GM12878 (cell line): ENCODE data around the gene ARL2. TPM values are rescaled to one million over a fixed set of nuclear protein-coding genes. Genes with fewer than 3 reads are reported as not detected.

Experiments used
- BCL11A ChIP-seq: IDR thresholded peaks from 2 replicates; pipeline ENCODE4 v1.6.1; 2011; ENCODE audit warnings: low read depth, low read length
- CREM ChIP-seq: IDR thresholded peaks from 2 replicates; pipeline ENCODE4 v1.6.1; 2014; ENCODE audit warnings: antibody characterized with exemption, low read depth
- EP300 ChIP-seq, 2 experiments: fragments of 150-350 bp in 1 of 2; IDR thresholded peaks; 2 replicates each; pipeline ENCODE4 v1.6.1; 2011 to 2012; ENCODE audit warnings: low read depth in 2 of 2, low read length in 2 of 2, borderline replicate concordance in 1 of 2, improper control_type of control experiment in 1 of 2, inconsistent platforms in 1 of 2; ENCODE audit not compliant: control insufficient read depth in 1 of 2
- EZH2 ChIP-seq: IDR thresholded peaks from 2 replicates; pipeline ENCODE4 v1.6.1; 2012; ENCODE audit warnings: low read depth, mild to moderate bottlenecking, control low read depth, inconsistent platforms, low read length, borderline replicate concordance; ENCODE audit not compliant: control insufficient read depth
- KAT2A ChIP-seq: conservative IDR thresholded peaks from 2 replicates; pipeline ENCODE4 v1.6.1; 2011; ENCODE audit warnings: low read depth, low read length; ENCODE audit not compliant: control insufficient read depth
- MXI1 ChIP-seq: fragments of 150-350 bp; IDR thresholded peaks from 2 replicates; pipeline ENCODE4 v1.6.1; 2011; ENCODE audit warnings: low read depth, mild to moderate bottlenecking, inconsistent platforms, low read length, improper control_type of control experiment
- NFIC ChIP-seq: IDR thresholded peaks from 2 replicates; pipeline ENCODE4 v1.6.1; 2012; ENCODE audit warnings: low read depth, mild to moderate bottlenecking, inconsistent platforms, low read length, moderate library complexity
- NFXL1 ChIP-seq: fragments of 450-650 bp; IDR thresholded peaks from 2 replicates; pipeline ENCODE4 v1.6.1; 2017; ENCODE audit warnings: antibody characterized with exemption, mild to moderate bottlenecking, borderline replicate concordance
- NR2C1 ChIP-seq: fragments of 450-650 bp; IDR thresholded peaks from 2 replicates; pipeline ENCODE4 v1.6.1; 2017; ENCODE audit warnings: antibody characterized with exemption, mild to moderate bottlenecking, moderate library complexity
- SP1 ChIP-seq: IDR thresholded peaks from one replicate; pipeline ENCODE4 v1.6.1; 2011; ENCODE audit warnings: low read depth, low read length
- SUPT20H ChIP-seq: IDR thresholded peaks from 2 replicates; pipeline ENCODE4 v1.6.1; 2011; ENCODE audit warnings: low read depth, mild to moderate bottlenecking, low read length, moderate library complexity, borderline replicate concordance; ENCODE audit not compliant: control insufficient read depth
- TCF7 ChIP-seq: IDR thresholded peaks from 2 replicates; pipeline ENCODE4 v1.6.1; 2014; ENCODE audit warnings: antibody characterized with exemption, borderline replicate concordance
- polyA plus RNA-seq, 11 experiments: library from polyadenylated mRNA; depleted of rRNA in 4 of 11; unstranded in 6 of 11; stranded (reverse) in 5 of 11; fragments of >200 nt; fragmentation: Nextera tagmentation in 4 of 11; fragmentation: Illumina TruSeq in 1 of 11; extraction: Ambion mirVana in 4 of 11; extraction: Trizol in 1 of 11; gene quantifications; 1 replicate in 1 of 11; 2 replicates in 10 of 11; pipeline versions ENCODE4 v1.2.1 to v1.2.3, GENCODE V29; 2011 to 2016; ENCODE audit warnings: inconsistent platforms in 2 of 11, missing spikeins in 2 of 11, low read depth in 1 of 11
- total RNA-seq, 4 experiments: library from RNA; depleted of rRNA in 3 of 4; stranded (reverse); fragments of >200 nt in 3 of 4; fragmentation: Illumina TruSeq in 1 of 4; extraction: Trizol in 1 of 4; gene quantifications; 2 replicates each; pipeline versions ENCODE4 v1.2.1 to v1.2.3, GENCODE V29; 2013 to 2021
- TF ChIP-seq, protein P1 (sequence below): IDR thresholded peaks from 2 replicates; pipeline ENCODE4 v1.6.1; 2012; ENCODE audit warnings: low read depth, low read length, improper control_type of control experiment
- TF ChIP-seq, protein P2 (sequence below): fragments of 450-650 bp; IDR thresholded peaks from 2 replicates; pipeline ENCODE4 v1.6.1; 2017; ENCODE audit warnings: antibody characterized with exemption, mild to moderate bottlenecking, moderate library complexity
- TF ChIP-seq, protein P3 (sequence below): fragments of 450-650 bp; IDR thresholded peaks from 2 replicates; pipeline ENCODE4 v1.6.1; 2016; ENCODE audit warnings: mild to moderate bottlenecking, moderate library complexity, borderline replicate concordance
- TF ChIP-seq, protein P4 (sequence below): fragments of 450-650 bp; IDR thresholded peaks from 2 replicates; pipeline ENCODE4 v1.6.1; 2017; ENCODE audit warnings: low read depth, mild to moderate bottlenecking, moderate library complexity
- TF ChIP-seq, protein P5 (sequence below): IDR thresholded peaks from 2 replicates; pipeline ENCODE4 v1.6.1; 2012; ENCODE audit warnings: low read depth, low read length, improper control_type of control experiment

The ARL2 gene
- total and polyA plus RNA-seq, 10 of the 15 experiments (the other 5 are each of a cell fraction or from before 2014, with no cell fraction given): 4.1 to 138 (median 73.4) TPM

DNA sequence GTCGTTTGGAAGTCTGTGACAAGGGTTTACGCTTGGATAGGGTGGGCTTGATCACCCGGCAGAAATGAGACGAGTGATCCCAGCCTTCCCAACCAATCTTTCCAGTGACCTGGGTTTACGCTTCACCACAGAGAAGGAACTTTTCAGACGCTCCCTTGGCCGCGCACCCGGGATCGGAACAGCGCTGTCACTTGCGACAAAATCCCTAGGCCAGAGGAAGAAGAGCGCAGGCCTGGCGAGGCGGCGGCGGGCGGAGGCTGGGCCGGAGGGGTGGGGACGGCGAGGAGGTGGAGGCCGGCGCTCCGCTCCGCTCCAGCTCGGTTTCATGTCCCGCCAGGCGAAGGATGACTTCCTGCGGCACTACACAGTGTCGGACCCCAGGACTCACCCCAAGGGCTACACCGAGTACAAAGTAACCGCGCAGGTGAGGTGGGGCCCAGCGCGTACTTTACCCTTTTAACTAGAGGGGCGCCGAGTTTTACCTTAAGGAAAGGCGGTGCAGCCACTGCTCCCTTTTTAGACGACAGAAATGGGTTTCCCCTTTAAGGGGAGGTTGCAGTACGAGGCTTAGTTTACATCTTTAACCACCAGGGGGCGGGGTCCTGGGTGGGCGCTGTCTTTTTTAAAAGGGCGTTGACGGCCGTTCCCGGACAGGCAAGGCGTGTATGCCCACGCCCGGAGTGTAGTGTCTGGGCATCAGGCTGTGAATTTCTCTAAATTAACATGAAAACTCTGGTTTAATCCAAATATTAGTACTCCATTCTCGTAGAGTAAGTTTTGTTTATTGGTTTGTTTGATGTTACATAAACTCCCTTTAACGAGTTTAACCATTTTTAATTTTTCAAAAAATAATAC is 13.5 kb downstream of the ARL2 start, which contains the start of gene SNX15 (continued):
- TF ChIP-seq MXI1 (peak; percentile 95), EP300 (IDR thresholded peaks at IDR 0.05; ENCODE audit: borderline replicate concordance in 1 of 2, control insufficient read depth in 1 of 2, low read depth in 2 of 2, low read length in 2 of 2) (no peak), NFIC (no peak), EZH2 (no peak), BCL11A (no peak), KAT2A (no peak), TCF7 (no peak), NFXL1 (no peak), CREM (no peak; the same call in 1 of the 2 replicates), SP1 (peak; percentile 95), NR2C1 (no peak), SUPT20H (peak; percentile 20; the same call in 1 of the 2 replicates)
- TF ChIP-seq, protein P1, sequence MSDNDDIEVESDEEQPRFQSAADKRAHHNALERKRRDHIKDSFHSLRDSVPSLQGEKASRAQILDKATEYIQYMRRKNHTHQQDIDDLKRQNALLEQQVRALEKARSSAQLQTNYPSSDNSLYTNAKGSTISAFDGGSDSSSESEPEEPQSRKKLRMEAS: peak; percentile 65
- TF ChIP-seq, protein P2, sequence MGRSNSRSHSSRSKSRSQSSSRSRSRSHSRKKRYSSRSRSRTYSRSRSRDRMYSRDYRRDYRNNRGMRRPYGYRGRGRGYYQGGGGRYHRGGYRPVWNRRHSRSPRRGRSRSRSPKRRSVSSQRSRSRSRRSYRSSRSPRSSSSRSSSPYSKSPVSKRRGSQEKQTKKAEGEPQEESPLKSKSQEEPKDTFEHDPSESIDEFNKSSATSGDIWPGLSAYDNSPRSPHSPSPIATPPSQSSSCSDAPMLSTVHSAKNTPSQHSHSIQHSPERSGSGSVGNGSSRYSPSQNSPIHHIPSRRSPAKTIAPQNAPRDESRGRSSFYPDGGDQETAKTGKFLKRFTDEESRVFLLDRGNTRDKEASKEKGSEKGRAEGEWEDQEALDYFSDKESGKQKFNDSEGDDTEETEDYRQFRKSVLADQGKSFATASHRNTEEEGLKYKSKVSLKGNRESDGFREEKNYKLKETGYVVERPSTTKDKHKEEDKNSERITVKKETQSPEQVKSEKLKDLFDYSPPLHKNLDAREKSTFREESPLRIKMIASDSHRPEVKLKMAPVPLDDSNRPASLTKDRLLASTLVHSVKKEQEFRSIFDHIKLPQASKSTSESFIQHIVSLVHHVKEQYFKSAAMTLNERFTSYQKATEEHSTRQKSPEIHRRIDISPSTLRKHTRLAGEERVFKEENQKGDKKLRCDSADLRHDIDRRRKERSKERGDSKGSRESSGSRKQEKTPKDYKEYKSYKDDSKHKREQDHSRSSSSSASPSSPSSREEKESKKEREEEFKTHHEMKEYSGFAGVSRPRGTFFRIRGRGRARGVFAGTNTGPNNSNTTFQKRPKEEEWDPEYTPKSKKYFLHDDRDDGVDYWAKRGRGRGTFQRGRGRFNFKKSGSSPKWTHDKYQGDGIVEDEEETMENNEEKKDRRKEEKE: no peak
- TF ChIP-seq, protein P3, sequence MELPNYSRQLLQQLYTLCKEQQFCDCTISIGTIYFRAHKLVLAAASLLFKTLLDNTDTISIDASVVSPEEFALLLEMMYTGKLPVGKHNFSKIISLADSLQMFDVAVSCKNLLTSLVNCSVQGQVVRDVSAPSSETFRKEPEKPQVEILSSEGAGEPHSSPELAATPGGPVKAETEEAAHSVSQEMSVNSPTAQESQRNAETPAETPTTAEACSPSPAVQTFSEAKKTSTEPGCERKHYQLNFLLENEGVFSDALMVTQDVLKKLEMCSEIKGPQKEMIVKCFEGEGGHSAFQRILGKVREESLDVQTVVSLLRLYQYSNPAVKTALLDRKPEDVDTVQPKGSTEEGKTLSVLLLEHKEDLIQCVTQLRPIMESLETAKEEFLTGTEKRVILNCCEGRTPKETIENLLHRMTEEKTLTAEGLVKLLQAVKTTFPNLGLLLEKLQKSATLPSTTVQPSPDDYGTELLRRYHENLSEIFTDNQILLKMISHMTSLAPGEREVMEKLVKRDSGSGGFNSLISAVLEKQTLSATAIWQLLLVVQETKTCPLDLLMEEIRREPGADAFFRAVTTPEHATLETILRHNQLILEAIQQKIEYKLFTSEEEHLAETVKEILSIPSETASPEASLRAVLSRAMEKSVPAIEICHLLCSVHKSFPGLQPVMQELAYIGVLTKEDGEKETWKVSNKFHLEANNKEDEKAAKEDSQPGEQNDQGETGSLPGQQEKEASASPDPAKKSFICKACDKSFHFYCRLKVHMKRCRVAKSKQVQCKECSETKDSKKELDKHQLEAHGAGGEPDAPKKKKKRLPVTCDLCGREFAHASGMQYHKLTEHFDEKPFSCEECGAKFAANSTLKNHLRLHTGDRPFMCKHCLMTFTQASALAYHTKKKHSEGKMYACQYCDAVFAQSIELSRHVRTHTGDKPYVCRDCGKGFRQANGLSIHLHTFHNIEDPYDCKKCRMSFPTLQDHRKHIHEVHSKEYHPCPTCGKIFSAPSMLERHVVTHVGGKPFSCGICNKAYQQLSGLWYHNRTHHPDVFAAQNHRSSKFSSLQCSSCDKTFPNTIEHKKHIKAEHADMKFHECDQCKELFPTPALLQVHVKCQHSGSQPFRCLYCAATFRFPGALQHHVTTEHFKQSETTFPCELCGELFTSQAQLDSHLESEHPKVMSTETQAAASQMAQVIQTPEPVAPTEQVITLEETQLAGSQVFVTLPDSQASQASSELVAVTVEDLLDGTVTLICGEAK: peak; percentile 59; the same call in 1 of the 2 replicates
- TF ChIP-seq, protein P4, sequence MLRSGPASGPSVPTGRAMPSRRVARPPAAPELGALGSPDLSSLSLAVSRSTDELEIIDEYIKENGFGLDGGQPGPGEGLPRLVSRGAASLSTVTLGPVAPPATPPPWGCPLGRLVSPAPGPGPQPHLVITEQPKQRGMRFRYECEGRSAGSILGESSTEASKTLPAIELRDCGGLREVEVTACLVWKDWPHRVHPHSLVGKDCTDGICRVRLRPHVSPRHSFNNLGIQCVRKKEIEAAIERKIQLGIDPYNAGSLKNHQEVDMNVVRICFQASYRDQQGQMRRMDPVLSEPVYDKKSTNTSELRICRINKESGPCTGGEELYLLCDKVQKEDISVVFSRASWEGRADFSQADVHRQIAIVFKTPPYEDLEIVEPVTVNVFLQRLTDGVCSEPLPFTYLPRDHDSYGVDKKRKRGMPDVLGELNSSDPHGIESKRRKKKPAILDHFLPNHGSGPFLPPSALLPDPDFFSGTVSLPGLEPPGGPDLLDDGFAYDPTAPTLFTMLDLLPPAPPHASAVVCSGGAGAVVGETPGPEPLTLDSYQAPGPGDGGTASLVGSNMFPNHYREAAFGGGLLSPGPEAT: peak; percentile 100
- TF ChIP-seq, protein P5, sequence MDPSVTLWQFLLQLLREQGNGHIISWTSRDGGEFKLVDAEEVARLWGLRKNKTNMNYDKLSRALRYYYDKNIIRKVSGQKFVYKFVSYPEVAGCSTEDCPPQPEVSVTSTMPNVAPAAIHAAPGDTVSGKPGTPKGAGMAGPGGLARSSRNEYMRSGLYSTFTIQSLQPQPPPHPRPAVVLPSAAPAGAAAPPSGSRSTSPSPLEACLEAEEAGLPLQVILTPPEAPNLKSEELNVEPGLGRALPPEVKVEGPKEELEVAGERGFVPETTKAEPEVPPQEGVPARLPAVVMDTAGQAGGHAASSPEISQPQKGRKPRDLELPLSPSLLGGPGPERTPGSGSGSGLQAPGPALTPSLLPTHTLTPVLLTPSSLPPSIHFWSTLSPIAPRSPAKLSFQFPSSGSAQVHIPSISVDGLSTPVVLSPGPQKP: peak; percentile 50; the same call in 1 of the 2 replicates
